NCI-H446 treated with DMSO at 0.1 percent for 48 hours (cell line): ENCODE data around the gene WFDC1.

ENCODE experiments used
- DNase-seq: peaks from one replicate; lab custom pipeline; 2025; lab: John Stamatoyannopoulos, UW

Gene WFDC1

GRCh38 chr16:84351630-84352029 is 57.0 kb downstream of the WFDC1 start:
- no peak for DNase-seq

- no peak for DNase-seq
These were observed 59.6 kb downstream of the WFDC1 start for GRCh38 chr16:84354306-84354705.

- no peak for DNase-seq
These were observed 60.5 kb downstream of the WFDC1 start for GRCh38 chr16:84355149-84355548.

GRCh38 chr16:84356176-84356575 is 61.5 kb downstream of the WFDC1 start:
- DNase-seq = no peak

- no peak for DNase-seq
These were observed 62.0 kb downstream of the WFDC1 start for GRCh38 chr16:84356591-84357116.

- DNase-seq = no peak
These were observed 62.5 kb downstream of the WFDC1 start for GRCh38 chr16:84357191-84357651.

GRCh38 chr16:84358601-84359295 is 64.1 kb downstream of the WFDC1 start:
- no peak for DNase-seq

GRCh38 chr16:84359326-84359725 is 64.6 kb downstream of the WFDC1 start:
- no peak for DNase-seq

- no peak for DNase-seq
These were observed 65.5 kb downstream of the WFDC1 start for GRCh38 chr16:84360170-84360569.

GRCh38 chr16:84360748-84361147 is 66.1 kb downstream of the WFDC1 start:
- no peak for DNase-seq

GRCh38 chr16:84361546-84361945 is 66.9 kb downstream of the WFDC1 start:
- DNase-seq = no peak

- DNase-seq = no peak
These were observed 67.8 kb downstream of the WFDC1 start for GRCh38 chr16:84362471-84362941.

GRCh38 chr16:84366208-84366607 is 71.5 kb downstream of the WFDC1 start:
- no peak for DNase-seq

GRCh38 chr16:84367297-84367680 is 72.6 kb downstream of the WFDC1 start:
- no peak for DNase-seq

GRCh38 chr16:84367750-84368307 is 73.2 kb downstream of the WFDC1 start:
- no peak for DNase-seq

GRCh38 chr16:84368308-84368996 is 73.8 kb downstream of the WFDC1 start, which contains the start of gene ATP2C2:
Gene ATP2C2 (plus strand): TSS chr16:84368538. CDS start chr16:84368616, 78 bp downstream.
- no peak for DNase-seq

- DNase-seq = no peak
These were observed 74.4 kb downstream of the WFDC1 start for GRCh38 chr16:84369105-84369504.

- DNase-seq = no peak
These were observed 75.4 kb downstream of the WFDC1 start for GRCh38 chr16:84369938-84370627.

GRCh38 chr16:84370723-84371552 is 76.3 kb downstream of the WFDC1 start:
- no peak for DNase-seq

GRCh38 chr16:84371553-84371865 is 76.8 kb downstream of the WFDC1 start:
- DNase-seq = no peak

GRCh38 chr16:84373907-84374489 is 79.3 kb downstream of the WFDC1 start:
- DNase-seq = no peak
